Heart right ventricle (tissue), 16 donors: ENCODE measurements around the gene ROBO4. TPM values are rescaled to one million over a fixed set of nuclear protein-coding genes. Genes with fewer than 3 reads are reported as not detected.

Experiments
- ATAC-seq, 8 donors: fragments of 200-7000 bp; cut with Tn5 transposase; one replicate each; pipeline ENCODE4 v1.9.1; 2020; ENCODE audit warnings: mild to moderate bottlenecking in 8 of 8, moderate library complexity in 8 of 8, moderate number of reproducible peaks in 1 of 8
- DNase-seq, 2 donors: peaks; one replicate each; pipeline ENCODE4 v3.0.0-alpha.2; 2020
- H3K27ac ChIP-seq, 10 donors: fragments of 200-600 bp; sonication (generic) in 2 of 10; one replicate each; pipeline versions ENCODE4 v1.5.0 to v1.8.0; 2020 to 2022; ENCODE audit warnings: mild to moderate bottlenecking in 3 of 10
- H3K27me3 ChIP-seq, 7 donors: fragments of 200-600 bp; one replicate each; pipeline ENCODE4 v1.8.0; 2021 to 2022; ENCODE audit warnings: mild to moderate bottlenecking in 2 of 7
- H3K36me3 ChIP-seq, 9 donors: fragments of 200-600 bp; sonication (generic) in 1 of 9; one replicate each; pipeline versions ENCODE4 v1.5.0 to v1.8.0; 2020 to 2022; ENCODE audit warnings: mild to moderate bottlenecking in 2 of 9
- H3K4me1 ChIP-seq, 9 donors: fragments of 200-600 bp; sonication (generic) in 1 of 9; one replicate each; pipeline versions ENCODE4 v1.5.0 to v1.8.0; 2020 to 2022; ENCODE audit warnings: mild to moderate bottlenecking in 4 of 9
- H3K4me3 ChIP-seq, 10 donors: fragments of 200-600 bp; sonication (generic) in 2 of 10; one replicate each; pipeline versions ENCODE4 v1.5.0 to v1.8.0; 2020 to 2022; ENCODE audit warnings: mild to moderate bottlenecking in 7 of 10, moderate library complexity in 2 of 10
- H3K9me3 ChIP-seq, 11 donors: fragments of 200-600 bp in 10 of 11; sonication (generic) in 2 of 11; one replicate each; pipeline versions ENCODE4 v1.5.0 to v1.8.0; 2013 to 2022; ENCODE audit warnings: mild to moderate bottlenecking in 2 of 11, control low read depth in 1 of 11, moderate library complexity in 1 of 11
- CTCF ChIP-seq, 9 donors: fragments of 200-600 bp; sonication (generic) in 2 of 9; IDR thresholded peaks; one replicate each; pipeline versions ENCODE4 v1.5.0 to v1.8.0; 2021 to 2022; ENCODE audit warnings: antibody characterized with exemption in 9 of 9, mild to moderate bottlenecking in 5 of 9, moderate library complexity in 1 of 9
- WGBS, 2 donors: extraction: QIAGEN DNeasy Blood & Tissue Kit; methylation state at CpG; one replicate each; pipeline ENCODE4 v1.1.7; 2013; ENCODE audit warnings: inconsistent platforms in 1 of 2; 5-methylcytosine and 5-hydroxymethylcytosine counted together
- intact Hi-C, 10 donors: fragments of 100-400 bp; cut with DNase I; formaldehyde crosslinking; loops; one replicate each; pipeline versions ENCODE4 v1.11.1 to v1.14.2; 2022
- long read RNA-seq, 3 donors: library from polyadenylated mRNA; unstranded; transcript quantifications; one replicate each; pipeline ENCODE4 v2.0.0, GENCODE V29; 2020 to 2021
- polyA plus RNA-seq, 2 donors: library from polyadenylated mRNA; stranded (reverse); fragments of 200-250 nt; gene quantifications; one replicate each; pipeline ENCODE4 v1.2.3, GENCODE V29; 2013
- total RNA-seq, 10 donors: library from RNA; stranded (reverse); fragmentation: NEBNext Ultra II Directional in 3 of 10; extraction: Animal tissue kit (Norgen Biotek cat#: 25700) in 3 of 10; gene quantifications; one replicate each; pipeline versions ENCODE4 v1.2.1 to v1.2.4, GENCODE V29; 2021 to 2023
- donor health status: Arrhythmogenic right ventricular cardiomyopathy.
- donor health status: ischemic (EF 13 %, LVEDD 7.1; RV severe dilation, severe dysfunction).
- donor health status: healthy with polysubstance abuse.
- donor health status: DM: no; HTN: yes; CAD: no.
- donor health status: DM: no; HTN: no; CAD: no.
- donor health status: ischemic (EF 25% LVEDD 6.9; RV normal size, moderate dysfunction).
- donor health status: ischemic (EF 25% LVEDD 5.7; RV mildly dilated, moderate dysfunction).
- donor health status: healthy.
- donor health status: DM: yes; HTN: yes; CAD: no.
- donor health status: Ischemic cardiomyopathy.
- donor health status: ischemic (EF 35%, LVEDD 5.7; RV mildly dilated, moderate dysfunction).
- donor health status: nonischemic (EF 11% LVEDD 7.7; RV severe dilation, severe dysfunction).
- donor health status: DM: yes; HTN: yes; CAD: no.
- donor health status: PGD.
- donor health status: ischemic (EF 29% LVEDD 5.4; RV normal size, mild dysfunction).
- donor health status: nonischemic (EF 23%, LVEDD 6.1; RV moderate dilation, normal function).

ROBO4 gene
- total RNA-seq (10 to 100 TPM; 14.2 to 42.6 (median 22.0) TPM), polyA plus RNA-seq (10 to 100 TPM; 17.9 to 39.1 TPM)
- long read RNA-seq, donor 1, partial matches to known transcripts, result 16 of 18 reads
- long read RNA-seq, donor 1, other reads (novel, unspliced or antisense), result 2 of 18 reads
- long read RNA-seq, donor 2, partial matches to known transcripts, result 11 of 14 reads
- long read RNA-seq, donor 2, other reads (novel, unspliced or antisense), result 3 of 14 reads
- long read RNA-seq, donor 3, full-length matches to known transcripts, result 1 of 38 reads
- long read RNA-seq, donor 3, partial matches to known transcripts, result 29 of 38 reads
- long read RNA-seq, donor 3, other reads (novel, unspliced or antisense), result 8 of 38 reads

GRCh38 chr11:124897674-124898262 lies at the start of gene ROBO4:
ROBO4 (minus strand) TSS chr11:124897865; CDS start chr11:124897795, 70 bp downstream.
- Histone ChIP-seq H3K4me3 (peak within 1 kb of the TSS; percentile 44 to 65 (median 55)), H3K4me1 (peaks cover 13 to 82% (median 55%) of the 10 kb centered on the region in 9 donors), H3K36me3 (peaks cover 0 to 30% (median 0%) of the 10 kb centered on the region in 9 donors), H3K27me3 (peaks cover 0 to 19% (median 0%) of the 10 kb centered on the region in 7 donors), H3K27ac (peak within 1 kb of the TSS; percentile 82 to 95 (median 88)), H3K9me3 (no peaks in the 10 kb centered on the region)
- intact Hi-C loops, result loop anchor here in 1 of 10 donors (2.0 kb wide), 2 partner anchors 21 to 23 kb away; no protein-coding TSS in a partner anchor
- 27 to 36% methylated on average over 12 of the region's 12 CpGs for WGBS, 2 donors
- no peak for TF ChIP-seq CTCF (IDR thresholded peaks at IDR 0.05)
- peak; percentile 71 to 83 for DNase-seq
- peak; percentile 50 to 85 (median 74) for ATAC-seq

- H3K27me3 ChIP-seq, result no peaks in the 10 kb centered on the region
- no peaks in the 10 kb centered on the region for H3K36me3 ChIP-seq
- H3K4me3 ChIP-seq, result no peak overlapping the region
- intact Hi-C loops, result no loop called here
- peaks cover 0 to 16% (median 0%) of the 10 kb centered on the region in 11 donors for H3K9me3 ChIP-seq
- no peaks in the 10 kb centered on the region for H3K4me1 ChIP-seq
- no peak overlapping the region for H3K27ac ChIP-seq
- DNase-seq, result no peak
- TF ChIP-seq CTCF (IDR thresholded peaks at IDR 0.05), result no peak
- ATAC-seq, result no peak
- WGBS, 2 donors, result 61 to 68% methylated on average over 2 of the region's 2 CpGs
Measured at GRCh38 chr11:124946735-124947141, 49.1 kb upstream of the ROBO4 start.

- ATAC-seq (no peak), DNase-seq (no peak)
- no peaks in the 10 kb centered on the region for H3K4me1 ChIP-seq
- TF ChIP-seq CTCF (IDR thresholded peaks at IDR 0.05), result no peak
- peaks cover 0 to 16% (median 0%) of the 10 kb centered on the region in 11 donors for H3K9me3 ChIP-seq
- H3K36me3 ChIP-seq, result no peaks in the 10 kb centered on the region
- 75 to 76% methylated on average over 6 of the region's 6 CpGs for WGBS, 2 donors
- intact Hi-C loops, result no loop called here
- no peak overlapping the region for H3K27ac ChIP-seq
- no peaks in the 10 kb centered on the region for H3K27me3 ChIP-seq
- H3K4me3 ChIP-seq, result no peak overlapping the region
Measured at GRCh38 chr11:124945826-124946225, 48.2 kb upstream of the ROBO4 start.

- DNase-seq (no peak), ATAC-seq (no peak)
- TF ChIP-seq CTCF (IDR thresholded peaks at IDR 0.05), result no peak
- WGBS, 2 donors, result 83 to 87% methylated on average over 3 of the region's 3 CpGs
- Histone ChIP-seq H3K27me3 (no peaks in the 10 kb centered on the region), H3K4me3 (no peak overlapping the region), H3K27ac (no peak overlapping the region), H3K9me3 (peaks cover 0 to 16% (median 0%) of the 10 kb centered on the region in 11 donors), H3K4me1 (no peaks in the 10 kb centered on the region), H3K36me3 (no peaks in the 10 kb centered on the region)
- intact Hi-C loops, result no loop called here
Measured at GRCh38 chr11:124944565-124944964, 46.9 kb upstream of the ROBO4 start.
